ENCODE data around the gene TMEM52B.

Gene TMEM52B

DNA sequence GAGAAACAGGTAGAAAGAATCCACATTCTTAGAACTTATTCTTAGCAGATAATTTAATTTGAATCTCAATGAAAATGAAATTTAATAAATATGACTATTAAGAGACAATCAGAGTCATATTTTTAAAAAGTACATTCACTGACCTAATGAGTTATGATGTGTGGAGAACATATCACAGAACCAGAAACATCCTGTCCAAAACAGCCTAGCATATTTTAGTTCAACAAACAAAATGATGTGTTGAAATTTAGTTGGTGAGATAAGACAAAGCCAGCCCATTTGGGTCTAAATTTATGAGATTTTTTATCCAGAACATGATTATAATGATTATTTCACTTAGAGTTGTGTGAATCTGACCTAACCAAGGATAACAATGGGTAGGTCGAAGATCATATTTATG lies 59.7 kb downstream of the TMEM52B start:
- no peak for DNase-seq

DNA sequence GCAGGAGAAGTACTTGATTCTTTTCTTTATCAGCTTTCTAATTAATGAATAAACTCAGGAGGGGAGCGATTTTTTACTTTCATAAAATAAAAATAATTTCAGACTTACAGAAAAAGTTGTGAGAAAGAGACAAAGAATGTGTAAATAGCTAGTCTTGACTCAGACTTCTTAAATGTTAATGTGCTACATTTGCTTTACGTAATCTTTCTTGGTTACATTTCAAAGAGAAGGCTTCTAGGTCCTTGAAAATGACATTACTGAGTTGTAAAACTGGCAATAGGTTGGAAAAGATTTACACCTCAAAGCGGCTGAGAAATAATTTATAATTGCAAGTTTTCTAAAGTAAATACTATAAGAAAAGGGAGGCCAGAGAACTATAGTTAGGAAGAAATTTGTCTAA lies 62.5 kb downstream of the TMEM52B start:
- DNase-seq: no peak
